Colonic mucosa (tissue), 4 donors: Measurements from ENCODE around the gene GAS5. TPM values are rescaled to one million over a fixed set of nuclear protein-coding genes. Genes with fewer than 3 reads are reported as not detected.

Experiments
- DNase-seq: peaks from one replicate; pipeline ENCODE4 v3.0.0-alpha.2; 2020
- H3K27ac ChIP-seq: fragments of 200-600 bp; one replicate; pipeline ENCODE4 v1.8.0; 2021
- H3K27me3 ChIP-seq: fragments of 200-600 bp; one replicate; pipeline ENCODE4 v1.8.0; 2021
- H3K36me3 ChIP-seq: fragments of 200-600 bp; one replicate; pipeline ENCODE4 v1.8.0; 2021
- H3K4me1 ChIP-seq: fragments of 200-600 bp; one replicate; pipeline ENCODE4 v1.8.0; 2021; ENCODE audit warnings: mild to moderate bottlenecking
- H3K4me3 ChIP-seq: fragments of 200-600 bp; one replicate; pipeline ENCODE4 v1.8.0; 2021
- H3K9ac ChIP-seq, 2 donors: one replicate each; pipeline ENCODE4 v1.7.0; 2013; ENCODE audit warnings: control low read depth in 2 of 2, low read depth in 2 of 2, low read length in 2 of 2
- H3K9me3 ChIP-seq: fragments of 200-600 bp; one replicate; pipeline ENCODE4 v1.8.0; 2021
- CTCF ChIP-seq: fragments of 200-600 bp; IDR thresholded peaks from one replicate; pipeline ENCODE4 v1.8.0; 2022; ENCODE audit warnings: antibody characterized with exemption, mild to moderate bottlenecking
- intact Hi-C: fragments of 100-400 bp; cut with DNase I; formaldehyde crosslinking; loops from one replicate; pipeline ENCODE4 v1.14.1; 2022
- total RNA-seq, 2 donors: library from RNA; stranded (reverse); fragmentation: NEBNext Ultra II Directional in 1 of 2; extraction: Animal tissue kit (Norgen Biotek cat#: 25700) in 1 of 2; gene quantifications; one replicate each; pipeline ENCODE4 v1.2.1, GENCODE V29; 2021
- donor health status: healthy.
- donor health status: DM: no; HTN: no; CAD: no.
- donor health status: DM: no; HTN: no; CAD: no.

Gene GAS5
- total RNA-seq, 2 donors from 2014 or later = 207 to 247 TPM

- H3K36me3 ChIP-seq = peaks cover 7% of the 10 kb centered on the region
- no peak overlapping the region for H3K4me3 ChIP-seq
- no peak overlapping the region for H3K27ac ChIP-seq
- no peak for TF ChIP-seq CTCF
- intact Hi-C loops = no loop called here
- H3K27me3 ChIP-seq = no peaks in the 10 kb centered on the region
- H3K9ac ChIP-seq = no peak overlapping the region
- no peak for DNase-seq
- H3K9me3 ChIP-seq = no peaks in the 10 kb centered on the region
- no peaks in the 10 kb centered on the region for H3K4me1 ChIP-seq
These were observed 10.9 kb downstream of the GAS5 start for GRCh38 chr1:173856903-173857302.

GRCh38 chr1:173856014-173856413 is 11.8 kb downstream of the GAS5 start:
- H3K4me3 ChIP-seq = no peak overlapping the region
- intact Hi-C loops = no loop called here
- peaks cover 7% of the 10 kb centered on the region for H3K36me3 ChIP-seq
- no peak for TF ChIP-seq CTCF
- no peak overlapping the region for H3K9ac ChIP-seq
- H3K4me1 ChIP-seq = no peaks in the 10 kb centered on the region
- no peaks in the 10 kb centered on the region for H3K27me3 ChIP-seq
- H3K9me3 ChIP-seq = no peaks in the 10 kb centered on the region
- DNase-seq = no peak
- no peak overlapping the region for H3K27ac ChIP-seq

- no peaks in the 10 kb centered on the region for H3K4me1 ChIP-seq
- H3K9me3 ChIP-seq = no peaks in the 10 kb centered on the region
- no peak overlapping the region for H3K9ac ChIP-seq
- H3K4me3 ChIP-seq = no peak overlapping the region
- no peaks in the 10 kb centered on the region for H3K27me3 ChIP-seq
- DNase-seq = no peak
- no peak overlapping the region for H3K27ac ChIP-seq
- H3K36me3 ChIP-seq = peaks cover 7% of the 10 kb centered on the region
- no peak for TF ChIP-seq CTCF
- intact Hi-C loops = no loop called here
These were observed 14.7 kb downstream of the GAS5 start for GRCh38 chr1:173853074-173853473.

GRCh38 chr1:173852105-173852504 is 15.7 kb downstream of the GAS5 start:
- DNase-seq = no peak
- Histone ChIP-seq H3K9me3 (no peaks in the 10 kb centered on the region), H3K27ac (no peak overlapping the region), H3K9ac (no peak overlapping the region), H3K36me3 (peaks cover 7% of the 10 kb centered on the region), H3K4me1 (no peaks in the 10 kb centered on the region), H3K27me3 (no peaks in the 10 kb centered on the region), H3K4me3 (no peak overlapping the region)
- intact Hi-C loops = no loop called here
- no peak for TF ChIP-seq CTCF

- no peaks in the 10 kb centered on the region for H3K9me3 ChIP-seq
- no peaks in the 10 kb centered on the region for H3K36me3 ChIP-seq
- H3K9ac ChIP-seq = no peak overlapping the region
- no peak overlapping the region for H3K27ac ChIP-seq
- H3K4me1 ChIP-seq = no peaks in the 10 kb centered on the region
- no peak for TF ChIP-seq CTCF
- no peak overlapping the region for H3K4me3 ChIP-seq
- intact Hi-C loops = no loop called here
- H3K27me3 ChIP-seq = no peaks in the 10 kb centered on the region
- DNase-seq = no peak
These were observed 35.0 kb downstream of the GAS5 start for GRCh38 chr1:173832748-173833147.

- TF ChIP-seq CTCF = no peak
- Histone ChIP-seq H3K4me3 (no peak overlapping the region), H3K27ac (no peak overlapping the region), H3K4me1 (peaks cover 3% of the 10 kb centered on the region), H3K9me3 (no peaks in the 10 kb centered on the region), H3K27me3 (no peaks in the 10 kb centered on the region), H3K9ac (no peak overlapping the region), H3K36me3 (no peaks in the 10 kb centered on the region)
- DNase-seq = no peak
- intact Hi-C loops = no loop called here
These were observed 40.2 kb downstream of the GAS5 start for GRCh38 chr1:173827611-173828010.
